GM18517 (cell line): Measurements from ENCODE around the gene SNRNP27.
A peak's percentile ranks its signal among the peaks of the same experiment; 100 is the strongest.
"Not testable (repeated sequence)": the region's sequence is repeated elsewhere in the genome, so short reads cannot be mapped to it uniquely, and the experiment has no call there.

Source experiments
- ATAC-seq: cut with Tn5 transposase; IDR thresholded peaks from one replicate; pipeline ENCODE4 v1.9.1; 2021; ENCODE audit warnings: mild to moderate bottlenecking, moderate library complexity; ENCODE audit not compliant: unreplicated experiment

Gene SNRNP27

GRCh38 chr2:69945441-69945840 is 51.7 kb downstream of the SNRNP27 start:
- no peak for ATAC-seq

GRCh38 chr2:69945941-69946340 is 52.2 kb downstream of the SNRNP27 start:
- no peak for ATAC-seq

- ATAC-seq: peak; percentile 81
Measured at GRCh38 chr2:69946351-69947324, 52.9 kb downstream of the SNRNP27 start.

DNA sequence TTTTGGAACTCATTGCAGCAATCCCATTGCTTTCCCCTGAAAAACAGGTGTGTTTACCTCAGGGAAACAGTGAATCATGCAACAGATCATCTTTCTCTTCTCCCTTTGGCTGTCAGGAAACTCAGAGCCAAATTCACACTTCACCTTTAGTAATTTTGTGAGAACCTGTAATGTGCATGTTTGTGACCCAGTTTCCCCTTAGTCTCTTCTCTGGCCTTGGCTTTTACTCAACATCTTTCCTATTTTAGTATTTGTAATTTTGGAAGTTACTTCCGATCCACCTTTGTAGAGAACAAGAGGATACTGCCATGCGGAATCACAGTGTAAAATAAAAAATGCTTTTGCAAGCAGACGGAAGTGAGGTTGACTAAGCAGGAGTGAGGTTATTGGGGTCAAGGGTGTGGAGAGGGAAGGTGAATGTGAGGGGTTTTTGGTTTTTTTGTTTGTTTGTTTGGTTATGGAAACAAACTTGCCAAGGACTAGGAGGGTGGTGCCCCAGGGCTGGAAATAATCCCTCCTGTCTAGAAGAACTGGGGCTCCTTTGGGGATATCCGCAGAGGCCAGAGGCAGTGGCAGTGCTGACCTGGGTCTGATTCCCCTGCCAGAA is 53.7 kb downstream of the SNRNP27 start:
- ATAC-seq: no peak

DNA sequence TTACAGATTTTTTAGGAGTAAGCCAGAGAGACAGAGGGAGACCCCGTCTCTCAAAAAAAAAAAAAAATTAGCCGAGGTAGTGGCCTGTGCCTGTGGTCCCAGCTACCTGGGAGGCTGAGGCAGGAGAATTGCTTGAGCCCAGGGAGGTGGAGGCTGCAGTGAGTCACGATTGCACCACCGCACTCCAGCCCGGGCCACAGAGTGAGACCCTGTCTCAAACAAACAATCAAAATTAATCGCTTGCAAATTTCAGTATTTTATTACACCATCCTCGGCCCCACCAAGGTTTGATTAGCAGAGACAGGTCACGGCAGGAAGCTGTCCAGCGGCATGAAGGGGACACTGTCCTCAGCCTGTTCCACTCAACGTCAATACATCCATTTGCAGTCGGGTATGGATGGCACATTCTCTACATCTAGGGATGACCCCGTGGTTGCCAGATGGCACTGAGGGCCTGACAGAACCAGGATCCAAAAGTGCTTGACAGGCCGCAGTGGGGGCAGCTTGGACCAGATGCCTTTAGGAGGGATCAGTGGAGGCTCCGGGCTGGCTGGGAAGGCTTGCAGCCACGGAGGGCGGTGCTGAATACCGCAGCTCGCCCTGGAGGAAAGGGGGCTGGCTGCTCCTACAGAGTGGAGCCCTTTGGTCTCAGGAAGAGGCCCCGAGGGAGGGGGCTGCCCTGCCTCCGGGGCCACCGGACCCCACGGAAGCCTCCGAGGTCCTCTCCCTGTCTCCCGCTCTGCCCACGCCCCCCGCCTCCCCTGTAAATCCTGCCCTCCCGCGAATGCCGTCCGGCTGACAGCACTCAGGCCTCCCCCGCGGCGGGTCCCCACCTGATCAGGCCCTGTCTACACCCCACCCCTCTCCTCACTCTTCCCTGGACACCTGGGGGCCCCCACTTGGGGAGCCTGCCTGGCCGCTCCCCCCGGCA is 54.5 kb downstream of the SNRNP27 start:
- ATAC-seq: no peak

- no peak for ATAC-seq
Measured at GRCh38 chr2:69948963-69949645, 55.3 kb downstream of the SNRNP27 start.

- no peak for ATAC-seq
Measured at GRCh38 chr2:69950241-69950640, 56.5 kb downstream of the SNRNP27 start.

DNA sequence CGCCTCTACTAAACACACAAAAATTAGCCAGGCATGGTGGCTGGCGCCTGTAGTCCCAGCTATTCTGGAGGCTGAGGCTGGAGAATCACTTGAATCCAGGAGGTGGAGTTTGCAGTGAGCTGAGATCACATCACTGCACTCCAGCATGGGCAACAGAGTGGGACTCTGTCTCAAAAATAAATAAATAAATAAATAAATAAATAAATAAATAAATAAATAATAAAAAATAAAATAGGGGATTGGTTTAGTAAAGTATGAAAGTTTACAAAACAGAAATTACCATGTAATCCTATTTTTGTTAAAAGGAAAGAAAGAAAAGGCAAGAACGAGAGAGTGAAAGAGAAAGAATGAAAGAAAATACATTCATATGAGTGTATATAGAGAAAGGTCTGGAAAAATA is 56.9 kb downstream of the SNRNP27 start:
- not testable (repeated sequence) for ATAC-seq

DNA sequence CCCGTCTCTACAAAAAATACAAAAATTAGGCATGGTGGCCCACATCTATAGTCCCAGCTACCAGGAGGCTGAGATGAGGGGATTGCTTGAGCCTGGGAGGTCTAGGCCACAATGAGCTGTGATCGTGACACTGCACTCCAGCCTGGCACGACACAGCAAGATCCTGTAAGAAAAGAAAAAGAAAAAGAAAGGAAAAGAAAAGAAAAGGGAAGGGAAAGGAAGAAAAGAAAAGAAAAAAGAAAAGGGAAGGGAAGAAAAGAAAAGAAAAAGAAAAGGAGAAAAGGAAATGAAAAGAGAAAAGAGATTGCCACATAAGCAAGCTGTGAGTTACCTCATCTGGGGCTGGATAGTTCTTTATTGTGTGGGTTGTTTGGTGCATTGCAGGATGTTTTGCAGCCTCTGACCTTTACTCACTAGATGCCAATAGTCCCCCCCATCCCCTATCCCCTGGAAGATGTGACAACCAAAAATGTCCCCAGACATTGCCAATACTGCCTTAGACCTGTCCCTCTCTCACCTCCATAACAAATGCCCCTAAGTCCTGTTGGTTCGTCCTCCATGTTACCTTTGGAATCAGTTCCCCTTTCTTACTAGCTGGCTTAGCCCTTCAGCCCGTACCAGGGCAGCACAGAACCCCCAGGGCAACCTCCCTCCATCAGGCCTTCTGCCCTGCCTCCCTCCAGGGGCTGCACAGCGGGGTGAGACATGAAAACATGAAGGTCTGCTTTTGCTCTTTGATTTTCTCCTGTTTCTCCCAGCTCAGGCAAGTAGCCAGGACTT is 58.8 kb downstream of the SNRNP27 start:
- no peak for ATAC-seq

GRCh38 chr2:69954084-69954483 is 60.3 kb downstream of the SNRNP27 start:
- ATAC-seq: no peak
